IPS-15b (cell line): Measurements from ENCODE around the gene TANC2.

Source experiments
- H3K27me3 ChIP-seq: one replicate; pipeline ENCODE4 v1.6.1; 2013; ENCODE audit warnings: low read length; ENCODE audit not compliant: control insufficient read depth, insufficient read depth
- H3K36me3 ChIP-seq: one replicate; pipeline ENCODE4 v1.6.1; 2013; ENCODE audit warnings: low read length; ENCODE audit not compliant: control insufficient read depth, insufficient read depth
- H3K4me1 ChIP-seq: one replicate; pipeline ENCODE4 v1.6.1; 2013; ENCODE audit warnings: mild to moderate bottlenecking, low read length; ENCODE audit not compliant: control insufficient read depth, insufficient read depth
- H3K4me3 ChIP-seq: one replicate; pipeline ENCODE4 v1.5.1; 2013; ENCODE audit warnings: low read depth, low read length
- H3K9ac ChIP-seq: one replicate; pipeline ENCODE4 v1.6.1; 2013; ENCODE audit warnings: low read depth, mild to moderate bottlenecking, low read length
- H3K9me3 ChIP-seq: one replicate; pipeline ENCODE4 v1.6.1; 2013; ENCODE audit warnings: mild to moderate bottlenecking, low read length; ENCODE audit not compliant: control insufficient read depth, insufficient read depth

The TANC2 gene

GRCh38 chr17:62987136-62987535 lies 21.1 kb downstream of the TANC2 start:
- Histone ChIP-seq H3K9ac (no peak overlapping the region), H3K4me3 (no peak overlapping the region), H3K36me3 (no peaks in the 10 kb centered on the region), H3K27me3 (no peaks in the 10 kb centered on the region), H3K9me3 (no peaks in the 10 kb centered on the region), H3K4me1 (no peaks in the 10 kb centered on the region)

GRCh38 chr17:62989501-62989900 lies 23.5 kb downstream of the TANC2 start:
- no peak overlapping the region for H3K9ac ChIP-seq
- H3K9me3 ChIP-seq, result no peaks in the 10 kb centered on the region
- H3K4me1 ChIP-seq, result no peaks in the 10 kb centered on the region
- no peaks in the 10 kb centered on the region for H3K36me3 ChIP-seq
- H3K27me3 ChIP-seq, result no peaks in the 10 kb centered on the region
- H3K4me3 ChIP-seq, result no peak overlapping the region

GRCh38 chr17:62994931-62995330 lies 28.9 kb downstream of the TANC2 start:
- Histone ChIP-seq H3K4me1 (no peaks in the 10 kb centered on the region), H3K27me3 (no peaks in the 10 kb centered on the region), H3K36me3 (no peaks in the 10 kb centered on the region), H3K9me3 (no peaks in the 10 kb centered on the region), H3K4me3 (no peak overlapping the region), H3K9ac (no peak overlapping the region)

GRCh38 chr17:62995377-62995885 lies 29.4 kb downstream of the TANC2 start:
- H3K9me3 ChIP-seq, result no peaks in the 10 kb centered on the region

GRCh38 chr17:62996221-62996620 lies 30.2 kb downstream of the TANC2 start:
- Histone ChIP-seq H3K27me3 (no peaks in the 10 kb centered on the region), H3K9me3 (no peaks in the 10 kb centered on the region), H3K9ac (no peak overlapping the region), H3K36me3 (no peaks in the 10 kb centered on the region), H3K4me3 (no peak overlapping the region), H3K4me1 (no peaks in the 10 kb centered on the region)

More at GRCh38 chr17:62995377-62995885, 29.4 kb downstream of the TANC2 start:
- no peak overlapping the region for H3K9ac ChIP-seq
- H3K4me1 ChIP-seq, result no peaks in the 10 kb centered on the region
- H3K27me3 ChIP-seq, result no peaks in the 10 kb centered on the region
- H3K36me3 ChIP-seq, result no peaks in the 10 kb centered on the region
- H3K4me3 ChIP-seq, result no peak overlapping the region

- H3K9me3 ChIP-seq, result no peaks in the 10 kb centered on the region
- H3K27me3 ChIP-seq, result no peaks in the 10 kb centered on the region
- no peaks in the 10 kb centered on the region for H3K36me3 ChIP-seq
These were observed 32.1 kb downstream of the TANC2 start for GRCh38 chr17:62998166-62998565.

GRCh38 chr17:62998665-62999393 lies 32.8 kb downstream of the TANC2 start:
- Histone ChIP-seq H3K9me3 (no peaks in the 10 kb centered on the region), H3K9ac (no peak overlapping the region), H3K4me3 (no peak overlapping the region), H3K27me3 (no peaks in the 10 kb centered on the region), H3K4me1 (no peaks in the 10 kb centered on the region), H3K36me3 (no peaks in the 10 kb centered on the region)

More at GRCh38 chr17:62998166-62998565, 32.1 kb downstream of the TANC2 start:
- Histone ChIP-seq H3K4me1 (no peaks in the 10 kb centered on the region), H3K4me3 (no peak overlapping the region), H3K9ac (no peak overlapping the region)

- Histone ChIP-seq H3K9me3 (no peaks in the 10 kb centered on the region), H3K4me1 (no peaks in the 10 kb centered on the region), H3K36me3 (no peaks in the 10 kb centered on the region), H3K9ac (no peak overlapping the region), H3K27me3 (no peaks in the 10 kb centered on the region), H3K4me3 (no peak overlapping the region)
These were observed 33.7 kb downstream of the TANC2 start for GRCh38 chr17:62999736-63000135.

- no peak overlapping the region for H3K9ac ChIP-seq
- H3K36me3 ChIP-seq, result no peaks in the 10 kb centered on the region
- no peaks in the 10 kb centered on the region for H3K27me3 ChIP-seq
- no peak overlapping the region for H3K4me3 ChIP-seq
- H3K4me1 ChIP-seq, result no peaks in the 10 kb centered on the region
- H3K9me3 ChIP-seq, result no peaks in the 10 kb centered on the region
These were observed 35.8 kb downstream of the TANC2 start for GRCh38 chr17:63001689-63002394.

GRCh38 chr17:63002625-63003024 lies 36.6 kb downstream of the TANC2 start:
- Histone ChIP-seq H3K9me3 (no peaks in the 10 kb centered on the region), H3K4me1 (no peaks in the 10 kb centered on the region), H3K9ac (no peak overlapping the region), H3K36me3 (no peaks in the 10 kb centered on the region), H3K4me3 (no peak overlapping the region), H3K27me3 (no peaks in the 10 kb centered on the region)

GRCh38 chr17:63015824-63016223 lies 49.8 kb downstream of the TANC2 start:
- no peaks in the 10 kb centered on the region for H3K4me1 ChIP-seq
- H3K27me3 ChIP-seq, result no peaks in the 10 kb centered on the region
- no peaks in the 10 kb centered on the region for H3K9me3 ChIP-seq
- H3K4me3 ChIP-seq, result no peak overlapping the region
- no peak overlapping the region for H3K9ac ChIP-seq
- no peaks in the 10 kb centered on the region for H3K36me3 ChIP-seq
